HepG2 (cell line): ENCODE data around the gene BORCS5. TPM values are rescaled to one million over a fixed set of nuclear protein-coding genes. Genes with fewer than 3 reads are reported as not detected.

Experiments
- ATF2 ChIP-seq: sonication (generic); formaldehyde crosslinking; IDR thresholded peaks from 2 replicates; pipeline ENCODE4 v1.4.0; 2020; ENCODE audit warnings: missing genetic modification reagents
- FOXA1 ChIP-seq, 2 experiments: fragments of 450-650 bp in 1 of 2; sonication (generic) in 1 of 2; formaldehyde crosslinking in 1 of 2; IDR thresholded peaks; 2 replicates each; pipeline versions ENCODE4 v1.4.0 to v1.6.1; 2016 to 2020; ENCODE audit warnings: missing genetic modification reagents in 1 of 2
- GATAD2A ChIP-seq: IDR thresholded peaks from 2 replicates; pipeline ENCODE4 v1.6.1; 2016
- HNRNPLL ChIP-seq: fragments of 200-400 bp; formaldehyde crosslinking; IDR thresholded peaks from 2 replicates; pipeline ENCODE4 v1.6.1; 2017; ENCODE audit warnings: mild to moderate bottlenecking, low read depth, low read length; ENCODE audit not compliant: poor library complexity, severe bottlenecking
- KLF15 ChIP-seq: sonication (generic); formaldehyde crosslinking; IDR thresholded peaks from 2 replicates; pipeline ENCODE4 v1.8.1; 2023; ENCODE audit warnings: borderline replicate concordance, mild to moderate bottlenecking, inconsistent platforms, missing genetic modification reagents, mixed read lengths
- MAFK ChIP-seq, 2 experiments: IDR thresholded peaks in 1 of 2; conservative IDR thresholded peaks in 1 of 2; 2 replicates each; pipeline ENCODE4 v1.6.1; 2011; ENCODE audit warnings: improper control_type of control experiment in 2 of 2, low read length in 2 of 2
- MTA1 ChIP-seq: sonication (generic); formaldehyde crosslinking; IDR thresholded peaks from 2 replicates; pipeline ENCODE4 v1.4.0; 2020; ENCODE audit warnings: missing genetic modification reagents, mild to moderate bottlenecking, borderline replicate concordance
- MXD4 ChIP-seq: IDR thresholded peaks from 2 replicates; pipeline ENCODE4 v1.6.1; 2016; ENCODE audit warnings: mild to moderate bottlenecking, missing biosample characterization, missing genetic modification reagents
- NAIF1 ChIP-seq: sonication (generic); formaldehyde crosslinking; IDR thresholded peaks from 2 replicates; pipeline ENCODE4 v1.5.0; 2020; ENCODE audit warnings: mild to moderate bottlenecking, missing genetic modification reagents, borderline replicate concordance
- NFYC ChIP-seq: IDR thresholded peaks from 2 replicates; pipeline ENCODE4 v1.6.1; 2016; ENCODE audit warnings: missing genetic modification reagents, missing compliant biosample characterization
- NKX3-1 ChIP-seq: sonication (generic); formaldehyde crosslinking; IDR thresholded peaks from 2 replicates; pipeline ENCODE4 v1.5.0; 2020; ENCODE audit warnings: missing genetic modification reagents
- NR2F1 ChIP-seq, 2 experiments: fragments of 450-650 bp in 1 of 2; formaldehyde crosslinking in 1 of 2; IDR thresholded peaks; 2 replicates each; pipeline versions ENCODE4 v1.5.0 to v1.6.1; 2016 to 2020; ENCODE audit warnings: mild to moderate bottlenecking in 1 of 2, missing compliant biosample characterization in 1 of 2, missing genetic modification reagents in 1 of 2, moderate library complexity in 1 of 2
- PCBP1 ChIP-seq: fragments of 200-400 bp; formaldehyde crosslinking; IDR thresholded peaks from 2 replicates; pipeline ENCODE4 v1.6.1; 2017; ENCODE audit warnings: mild to moderate bottlenecking, low read depth, low read length, borderline replicate concordance
- POLR2AphosphoS2 ChIP-seq: IDR thresholded peaks from 2 replicates; pipeline ENCODE4 v1.6.1; 2011; ENCODE audit warnings: low read depth, low read length, improper control_type of control experiment
- TBX2 ChIP-seq: sonication (generic); formaldehyde crosslinking; IDR thresholded peaks from 2 replicates; pipeline ENCODE4 v1.5.0; 2020; ENCODE audit warnings: missing genetic modification reagents, mild to moderate bottlenecking, borderline replicate concordance
- TSC22D2 ChIP-seq: sonication (generic); formaldehyde crosslinking; IDR thresholded peaks from 2 replicates; pipeline ENCODE4 v1.5.1; 2020; ENCODE audit warnings: missing genetic modification reagents, mild to moderate bottlenecking, borderline replicate concordance
- ZNF121 ChIP-seq: sonication (generic); formaldehyde crosslinking; IDR thresholded peaks from 2 replicates; pipeline ENCODE4 v1.5.0; 2020; ENCODE audit warnings: mild to moderate bottlenecking, missing genetic modification reagents
- ZNF143 ChIP-seq: sonication (generic); formaldehyde crosslinking; IDR thresholded peaks from 2 replicates; pipeline ENCODE4 v1.4.0; 2020; ENCODE audit warnings: missing genetic modification reagents
- ZNF264 ChIP-seq: sonication (generic); formaldehyde crosslinking; IDR thresholded peaks from 2 replicates; pipeline ENCODE4 v1.4.0; 2020; ENCODE audit warnings: missing genetic modification reagents
- ZNF570 ChIP-seq: sonication (generic); formaldehyde crosslinking; IDR thresholded peaks from 2 replicates; pipeline ENCODE4 v1.4.0; 2020; ENCODE audit warnings: mild to moderate bottlenecking, missing genetic modification reagents, borderline replicate concordance
- ZNF749 ChIP-seq: sonication (generic); formaldehyde crosslinking; IDR thresholded peaks from 2 replicates; pipeline ENCODE4 v1.8.0; 2022; ENCODE audit warnings: mild to moderate bottlenecking, missing genetic modification reagents, moderate library complexity, borderline replicate concordance
- ZNF775 ChIP-seq: sonication (generic); formaldehyde crosslinking; IDR thresholded peaks from 2 replicates; pipeline ENCODE4 v1.4.0; 2020; ENCODE audit warnings: missing genetic modification reagents, mild to moderate bottlenecking, moderate library complexity, borderline replicate concordance
- polyA plus RNA-seq, 8 experiments: library from polyadenylated mRNA; depleted of rRNA in 3 of 8; stranded (reverse) in 7 of 8; unstranded in 1 of 8; fragments of >200 nt; fragmentation: Illumina TruSeq in 4 of 8; extraction: Trizol in 4 of 8; gene quantifications; 2 replicates each; pipeline versions ENCODE4 v1.2.1 to v1.2.3, GENCODE V29; 2011 to 2016; ENCODE audit warnings: low read depth in 4 of 8, missing spikeins in 1 of 8, mixed read lengths in 1 of 8; ENCODE audit not compliant: insufficient read depth in 1 of 8
- total RNA-seq, 5 experiments: library from RNA; depleted of rRNA; stranded (reverse); fragments of >200 nt; fragmentation: Illumina TruSeq; extraction: Trizol; gene quantifications; 2 replicates each; pipeline ENCODE4 v1.2.3, GENCODE V29; 2016; ENCODE audit warnings: low read depth in 1 of 5
- TF ChIP-seq, protein P1 (sequence below): IDR thresholded peaks from 2 replicates; pipeline ENCODE4 v1.6.1; 2016; ENCODE audit warnings: low read depth
- TF ChIP-seq, protein P2 (sequence below): IDR thresholded peaks from 2 replicates; pipeline ENCODE4 v1.6.1; 2018; ENCODE audit warnings: missing genetic modification reagents
- TF ChIP-seq, protein P3 (sequence below): sonication (generic); formaldehyde crosslinking; IDR thresholded peaks from 2 replicates; pipeline ENCODE4 v1.4.0; 2020; ENCODE audit warnings: missing genetic modification reagents, borderline replicate concordance

BORCS5 gene
- total and polyA plus RNA-seq, 2 of the 13 experiments (the other 11 are each of a cell fraction or from before 2014, with no cell fraction given): 3.9 to 4.7 TPM

- TF ChIP-seq POLR2AphosphoS2 (no peak), ZNF570 (CRISPR knock-in tag) (no peak), KLF15 (CRISPR knock-in tag) (no peak), MXD4 (CRISPR knock-in tag) (0 out of 2 replicates have a peak, but pooled peaks have one; percentile 55), GATAD2A (CRISPR knock-in tag) (peak; percentile 99), ZNF121 (CRISPR knock-in tag) (peak; percentile 23; the same call in 1 of the 2 replicates), FOXA1 (IDR thresholded peaks at IDR 0.05) (peak; percentile 13; the same call in 1 of the 2 replicates), FOXA1 (CRISPR knock-in tag; IDR thresholded peaks at IDR 0.05) (peak; percentile 94), MTA1 (CRISPR knock-in tag) (no peak; the same call in 1 of the 2 replicates), NAIF1 (CRISPR knock-in tag) (peak; percentile 55; the same call in 1 of the 2 replicates), PCBP1 (no peak), TSC22D2 (CRISPR knock-in tag) (no peak), ZNF749 (CRISPR knock-in tag) (no peak), ATF2 (CRISPR knock-in tag) (peak; percentile 98), NR2F1 (CRISPR knock-in tag; IDR thresholded peaks at IDR 0.05) (peak; percentile 34 to 48; a peak in 3 of 4 replicates), ZNF775 (CRISPR knock-in tag) (no peak), NFYC (CRISPR knock-in tag) (no peak; the same call in 1 of the 2 replicates), NKX3-1 (CRISPR knock-in tag) (peak; percentile 60; the same call in 1 of the 2 replicates), TBX2 (CRISPR knock-in tag) (peak; percentile 97), HNRNPLL (no peak), ZNF264 (CRISPR knock-in tag) (peak; percentile 84), MAFK (conservative IDR thresholded peaks at IDR 0.05 in 1 of 2, IDR thresholded peaks at IDR 0.05 in 1 of 2; ENCODE audit: low read length in 2 of 2) (peak; percentile 57), ZNF143 (no peak)
- TF ChIP-seq, protein P1, sequence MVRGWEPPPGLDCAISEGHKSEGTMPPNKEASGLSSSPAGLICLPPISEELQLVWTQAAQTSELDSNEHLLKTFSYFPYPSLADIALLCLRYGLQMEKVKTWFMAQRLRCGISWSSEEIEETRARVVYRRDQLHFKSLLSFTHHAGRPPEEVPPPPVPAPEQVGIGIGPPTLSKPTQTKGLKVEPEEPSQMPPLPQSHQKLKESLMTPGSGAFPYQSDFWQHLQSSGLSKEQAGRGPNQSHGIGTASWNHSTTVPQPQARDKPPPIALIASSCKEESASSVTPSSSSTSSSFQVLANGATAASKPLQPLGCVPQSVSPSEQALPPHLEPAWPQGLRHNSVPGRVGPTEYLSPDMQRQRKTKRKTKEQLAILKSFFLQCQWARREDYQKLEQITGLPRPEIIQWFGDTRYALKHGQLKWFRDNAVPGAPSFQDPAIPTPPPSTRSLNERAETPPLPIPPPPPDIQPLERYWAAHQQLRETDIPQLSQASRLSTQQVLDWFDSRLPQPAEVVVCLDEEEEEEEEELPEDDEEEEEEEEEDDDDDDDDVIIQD (CRISPR knock-in tag): peak; percentile 92
- TF ChIP-seq, protein P2, sequence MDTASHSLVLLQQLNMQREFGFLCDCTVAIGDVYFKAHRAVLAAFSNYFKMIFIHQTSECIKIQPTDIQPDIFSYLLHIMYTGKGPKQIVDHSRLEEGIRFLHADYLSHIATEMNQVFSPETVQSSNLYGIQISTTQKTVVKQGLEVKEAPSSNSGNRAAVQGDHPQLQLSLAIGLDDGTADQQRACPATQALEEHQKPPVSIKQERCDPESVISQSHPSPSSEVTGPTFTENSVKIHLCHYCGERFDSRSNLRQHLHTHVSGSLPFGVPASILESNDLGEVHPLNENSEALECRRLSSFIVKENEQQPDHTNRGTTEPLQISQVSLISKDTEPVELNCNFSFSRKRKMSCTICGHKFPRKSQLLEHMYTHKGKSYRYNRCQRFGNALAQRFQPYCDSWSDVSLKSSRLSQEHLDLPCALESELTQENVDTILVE (CRISPR knock-in tag): peak; percentile 72; the same call in 1 of the 2 replicates
- TF ChIP-seq, protein P3, sequence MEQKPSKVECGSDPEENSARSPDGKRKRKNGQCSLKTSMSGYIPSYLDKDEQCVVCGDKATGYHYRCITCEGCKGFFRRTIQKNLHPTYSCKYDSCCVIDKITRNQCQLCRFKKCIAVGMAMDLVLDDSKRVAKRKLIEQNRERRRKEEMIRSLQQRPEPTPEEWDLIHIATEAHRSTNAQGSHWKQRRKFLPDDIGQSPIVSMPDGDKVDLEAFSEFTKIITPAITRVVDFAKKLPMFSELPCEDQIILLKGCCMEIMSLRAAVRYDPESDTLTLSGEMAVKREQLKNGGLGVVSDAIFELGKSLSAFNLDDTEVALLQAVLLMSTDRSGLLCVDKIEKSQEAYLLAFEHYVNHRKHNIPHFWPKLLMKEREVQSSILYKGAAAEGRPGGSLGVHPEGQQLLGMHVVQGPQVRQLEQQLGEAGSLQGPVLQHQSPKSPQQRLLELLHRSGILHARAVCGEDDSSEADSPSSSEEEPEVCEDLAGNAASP: peak; percentile 91
Observed at GRCh38 chr12:12449533-12450025, 92.7 kb downstream of the BORCS5 start (continued).
